PFSK-1 (cell line): ENCODE data around the gene TRIM33.

Source experiments
- FOXP2 ChIP-seq: optimal IDR thresholded peaks from 2 replicates; pipeline ENCODE3; 2011; ENCODE audit warnings: borderline replicate concordance, control low read depth, inconsistent platforms; ENCODE audit not compliant: insufficient read depth; ENCODE audit errors: extremely low read length, extremely low read depth
- POLR2AphosphoS5 ChIP-seq: IDR thresholded peaks from 2 replicates; pipeline ENCODE4 v1.6.1; 2012; ENCODE audit warnings: low read depth, mild to moderate bottlenecking, control low read depth, low read length, moderate library complexity
- REST ChIP-seq, 2 experiments: IDR thresholded peaks; 2 replicates each; pipeline versions ENCODE4 v1.6.1 to v1.8.0; 2011 to 2012; ENCODE audit warnings: low read depth in 2 of 2, low read length in 2 of 2, control low read depth in 1 of 2, inconsistent platforms in 1 of 2, mild to moderate bottlenecking in 1 of 2, moderate library complexity in 1 of 2; ENCODE audit not compliant: insufficient read depth in 1 of 2
- SIN3A ChIP-seq: IDR thresholded peaks from 2 replicates; pipeline ENCODE4 v1.6.1; 2012; ENCODE audit warnings: mild to moderate bottlenecking, low read length, moderate library complexity, borderline replicate concordance; ENCODE audit not compliant: insufficient read depth
- TAF1 ChIP-seq: IDR thresholded peaks from 2 replicates; pipeline ENCODE4 v1.6.1; 2012; ENCODE audit warnings: low read length, control low read depth, borderline replicate concordance; ENCODE audit not compliant: insufficient read depth

TRIM33 gene

GRCh38 chr1:114457675-114458236 is 53.2 kb downstream of the TRIM33 start:
- no peak for TF ChIP-seq POLR2AphosphoS5
- TF ChIP-seq TAF1, result no peak
- TF ChIP-seq FOXP2, result no peak
- no peak for TF ChIP-seq SIN3A
- TF ChIP-seq REST (IDR thresholded peaks at IDR 0.05; ENCODE audit: insufficient read depth in 1 of 2, low read depth in 2 of 2, low read length in 2 of 2), result no peak

GRCh38 chr1:114456586-114456985 is 54.4 kb downstream of the TRIM33 start:
- TF ChIP-seq FOXP2 (no peak), REST (IDR thresholded peaks at IDR 0.05; ENCODE audit: insufficient read depth in 1 of 2, low read depth in 2 of 2, low read length in 2 of 2) (no peak), POLR2AphosphoS5 (no peak), SIN3A (no peak), TAF1 (no peak)

GRCh38 chr1:114455102-114455785 is 55.8 kb downstream of the TRIM33 start:
- TF ChIP-seq SIN3A, result no peak
- TF ChIP-seq TAF1, result no peak
- TF ChIP-seq POLR2AphosphoS5, result no peak
- no peak for TF ChIP-seq FOXP2
- no peak for TF ChIP-seq REST (IDR thresholded peaks at IDR 0.05; ENCODE audit: insufficient read depth in 1 of 2, low read depth in 2 of 2, low read length in 2 of 2)

- TF ChIP-seq REST (IDR thresholded peaks at IDR 0.05; ENCODE audit: insufficient read depth in 1 of 2, low read depth in 2 of 2, low read length in 2 of 2), result no peak
- no peak for TF ChIP-seq POLR2AphosphoS5
- no peak for TF ChIP-seq SIN3A
- no peak for TF ChIP-seq TAF1
- no peak for TF ChIP-seq FOXP2
Observed at GRCh38 chr1:114454539-114454938, 56.5 kb downstream of the TRIM33 start.
